ENCODE data around the gene OTOS.

Gene OTOS

DNA sequence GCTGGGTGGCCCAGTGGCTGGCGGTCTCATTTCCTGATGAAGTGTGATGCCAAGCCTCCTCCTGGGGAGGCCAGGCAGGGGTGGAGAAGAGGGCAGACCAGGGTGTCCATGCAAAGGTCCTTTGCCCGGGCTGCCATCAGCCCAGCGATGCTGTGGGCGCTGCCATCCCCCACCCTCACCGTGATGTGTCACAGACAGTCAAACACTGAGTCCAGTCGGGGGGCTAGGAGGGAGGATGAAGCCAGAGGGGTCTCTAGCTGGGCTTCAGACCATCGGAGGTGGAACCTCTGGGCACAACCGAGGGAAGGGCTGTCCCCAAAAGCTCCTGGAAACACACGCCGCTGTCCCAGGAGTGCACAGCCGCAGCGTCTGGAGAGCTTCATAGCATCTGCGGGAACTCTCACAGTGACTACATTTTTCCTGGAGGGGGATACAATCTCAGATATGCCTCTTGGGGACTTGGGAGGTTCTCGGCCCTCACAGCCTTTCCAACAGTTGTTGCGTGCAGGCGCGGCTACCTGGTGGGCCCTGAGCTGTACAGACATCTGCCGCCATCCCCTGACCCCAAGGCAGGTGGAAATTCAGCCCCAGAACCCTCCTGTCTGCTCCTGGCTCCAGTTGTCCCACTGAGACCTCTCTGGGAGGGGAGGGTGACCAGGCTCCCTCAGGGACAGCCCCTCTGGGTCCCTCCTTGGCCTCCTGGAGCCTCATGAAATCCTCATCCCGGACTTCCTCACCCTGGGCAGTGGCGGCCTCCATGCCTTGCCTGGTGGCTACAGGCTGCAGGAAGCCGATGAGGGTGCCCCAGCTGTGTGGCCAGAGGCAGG lies 26.5 kb upstream of the OTOS start:
- no peak for DNase-seq

- no peak for DNase-seq
Observed at GRCh38 chr2:240166191-240166590, 25.7 kb upstream of the OTOS start.

- no peak for DNase-seq
Observed at GRCh38 chr2:240165661-240166060, 25.2 kb upstream of the OTOS start.

DNA sequence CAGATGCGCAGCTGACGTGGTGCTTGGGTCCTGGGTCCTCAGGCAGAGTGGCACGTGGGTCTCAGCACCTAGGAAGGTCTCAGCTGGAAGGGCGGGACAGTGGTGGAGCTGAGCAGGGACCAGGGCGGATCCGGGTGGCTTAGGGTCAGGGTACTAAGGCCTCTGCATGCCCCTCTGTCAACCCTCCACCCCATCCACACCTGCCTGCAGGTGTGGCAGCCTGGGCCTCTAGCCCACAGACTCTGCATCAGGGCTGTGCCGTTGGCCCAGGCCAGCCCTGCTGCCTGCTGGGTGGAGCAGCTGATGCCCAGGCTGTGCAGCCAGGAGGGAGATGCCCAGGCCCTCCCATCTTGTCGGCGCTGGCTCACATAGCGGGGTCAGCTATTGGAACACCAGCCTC lies 24.6 kb upstream of the OTOS start:
- no peak for DNase-seq

- no peak for DNase-seq
Observed at GRCh38 chr2:240164586-240164985, 24.1 kb upstream of the OTOS start.

- DNase-seq = no peak
Observed at GRCh38 chr2:240163844-240164574, 23.6 kb upstream of the OTOS start.

GRCh38 chr2:240162939-240163714 lies 22.7 kb upstream of the OTOS start:
- no peak for DNase-seq

DNA sequence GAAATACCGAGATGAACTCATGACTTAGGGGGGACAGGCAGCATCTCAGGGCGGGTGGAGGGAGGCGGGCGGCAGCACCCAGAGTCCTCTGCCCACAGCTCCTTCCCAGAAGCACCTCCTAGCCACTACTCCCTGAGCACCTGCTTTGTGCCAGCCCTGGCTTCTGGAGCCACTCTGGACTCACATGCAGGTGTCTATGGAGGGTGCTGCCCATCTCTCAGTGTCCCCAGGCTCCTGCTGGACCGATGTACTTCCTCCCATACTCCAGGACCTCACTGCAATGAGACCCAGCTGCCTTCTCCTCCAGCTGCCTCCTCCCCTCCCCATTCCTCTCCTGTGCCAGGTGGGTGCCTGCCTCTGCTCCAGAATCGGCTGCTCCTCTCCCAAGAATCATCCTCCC lies 22.1 kb upstream of the OTOS start:
- no peak for DNase-seq

GRCh38 chr2:240162032-240162431 lies 21.6 kb upstream of the OTOS start:
- no peak for DNase-seq

DNA sequence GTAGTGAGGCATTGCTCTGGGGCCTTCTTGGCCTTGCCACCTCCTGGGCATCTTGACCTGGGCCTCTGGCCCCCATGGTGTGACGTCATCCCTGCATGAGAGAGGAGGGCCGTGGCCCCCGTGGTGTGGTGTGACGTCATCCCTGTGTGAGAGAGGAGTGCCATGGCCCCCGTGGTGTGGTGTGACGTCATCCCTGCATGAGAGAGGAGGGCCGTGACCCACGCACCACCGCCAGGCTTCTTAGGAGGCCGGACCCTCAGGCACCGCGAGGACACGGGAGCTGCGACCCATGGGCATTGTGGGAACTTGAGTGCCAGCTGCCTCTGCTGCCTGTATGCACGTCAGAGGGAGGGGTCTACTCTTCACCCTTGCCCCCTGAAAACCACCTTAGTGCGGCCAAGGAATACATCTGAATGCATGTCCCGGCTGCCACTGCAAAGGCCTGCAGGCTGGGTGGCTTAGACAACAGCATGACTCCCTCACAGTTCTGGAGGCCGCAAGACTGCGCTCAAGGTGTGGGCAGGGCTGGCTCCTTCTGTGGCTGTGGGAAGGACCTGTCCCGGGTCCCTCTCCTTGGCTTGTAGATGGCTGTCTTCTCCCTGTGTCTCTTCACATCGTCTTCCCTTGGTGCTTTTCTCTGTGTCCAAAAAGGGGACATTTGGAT lies 20.8 kb upstream of the OTOS start:
- no peak for DNase-seq

- DNase-seq = no peak
Observed at GRCh38 chr2:240160291-240161086, 20.0 kb upstream of the OTOS start.

- no peak for DNase-seq
Observed at GRCh38 chr2:240159251-240159839, 18.9 kb upstream of the OTOS start.

DNA sequence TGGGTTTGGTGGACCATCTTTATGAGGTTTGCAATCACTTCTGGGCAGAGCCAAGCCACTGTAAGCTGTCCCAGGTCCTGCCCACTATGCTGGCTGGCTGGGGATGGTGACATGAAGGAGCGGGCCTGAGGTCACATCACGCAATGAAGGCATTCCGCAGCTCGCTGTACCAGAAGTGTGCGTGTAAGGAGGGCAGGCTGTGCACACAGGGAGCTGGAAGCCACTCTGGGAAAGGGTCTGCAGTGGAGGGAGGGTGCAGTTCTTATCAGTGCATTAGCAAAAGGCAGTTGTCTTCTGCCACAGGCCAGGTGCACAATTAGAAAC lies 16.7 kb upstream of the OTOS start:
- DNase-seq = no peak

DNA sequence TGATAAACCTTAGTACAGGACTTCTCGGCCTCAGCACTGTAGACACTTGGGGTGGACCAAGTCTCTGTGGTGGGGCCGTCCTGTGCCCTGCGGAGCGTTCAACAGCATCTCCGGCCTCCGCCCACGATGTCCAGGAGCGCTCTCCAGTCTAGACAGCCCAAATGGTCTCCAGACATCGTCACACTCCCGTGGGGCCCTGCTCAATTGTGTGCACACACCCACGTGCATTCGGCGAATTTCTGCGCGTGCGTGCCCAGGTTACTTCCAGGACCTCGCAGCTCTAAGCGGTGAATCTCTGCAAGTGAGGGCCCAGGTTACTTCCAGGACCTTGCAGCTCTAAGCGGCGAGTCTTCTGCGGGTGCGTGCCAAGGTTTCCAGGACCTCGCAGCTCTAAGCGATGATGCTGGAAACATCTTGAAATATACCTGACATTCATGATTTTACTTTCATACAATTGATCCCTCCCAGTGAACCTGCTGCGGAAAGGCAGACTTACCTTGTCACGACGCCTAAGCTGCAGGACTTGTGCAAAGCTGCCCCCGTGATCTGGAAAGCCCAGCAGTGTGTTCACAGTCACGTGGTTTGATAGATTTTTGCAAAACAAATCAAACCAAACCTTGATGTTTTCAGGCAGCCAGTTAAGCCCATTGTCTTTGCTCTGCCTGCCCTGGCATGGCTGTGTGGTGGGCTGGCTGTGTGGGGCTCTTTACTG lies 16.1 kb upstream of the OTOS start:
- no peak for DNase-seq

- no peak for DNase-seq
Observed at GRCh38 chr2:240155745-240156390, 15.4 kb upstream of the OTOS start.

DNA sequence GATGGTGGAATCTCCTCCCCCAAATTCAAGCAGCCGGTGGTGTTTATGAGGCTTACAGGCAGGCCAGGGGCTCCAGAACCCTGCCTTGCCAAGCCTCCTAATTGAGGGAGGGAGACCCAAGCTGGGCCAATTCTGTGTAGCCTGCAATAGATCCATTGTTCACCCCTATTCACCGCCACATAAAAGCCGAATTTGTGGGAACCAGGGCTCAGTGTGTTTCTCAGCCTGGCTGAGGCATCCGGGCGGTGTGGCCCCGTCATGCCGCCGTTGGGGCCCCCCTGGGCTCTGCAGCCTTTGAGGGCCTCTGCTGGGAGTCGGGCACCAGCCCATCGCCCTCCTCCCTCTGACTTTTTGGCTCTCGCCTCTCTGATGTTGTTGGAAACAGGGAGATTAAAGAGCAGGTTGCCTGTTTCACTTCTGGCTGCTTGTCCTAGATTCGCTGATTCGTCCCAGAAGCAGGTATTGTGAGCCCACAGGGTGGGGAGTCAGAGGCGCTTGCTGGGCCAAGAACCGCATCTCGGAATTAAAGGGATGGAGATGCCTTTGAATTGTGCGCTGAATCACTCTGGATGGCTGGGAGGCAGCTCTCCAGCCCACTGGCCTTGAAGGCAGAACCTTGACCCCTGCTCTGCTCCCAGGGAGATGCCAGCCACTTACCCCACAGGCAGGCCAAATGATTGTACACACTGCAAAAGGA lies 14.7 kb upstream of the OTOS start:
- DNase-seq = no peak

- DNase-seq = no peak
Observed at GRCh38 chr2:240154606-240155005, 14.1 kb upstream of the OTOS start.

- DNase-seq = no peak
Observed at GRCh38 chr2:240153418-240153817, 13.0 kb upstream of the OTOS start.

GRCh38 chr2:240151477-240152031 lies 11.1 kb upstream of the OTOS start:
- no peak for DNase-seq
